ENCODE results near the gene PLA2G4E.

DNA sequence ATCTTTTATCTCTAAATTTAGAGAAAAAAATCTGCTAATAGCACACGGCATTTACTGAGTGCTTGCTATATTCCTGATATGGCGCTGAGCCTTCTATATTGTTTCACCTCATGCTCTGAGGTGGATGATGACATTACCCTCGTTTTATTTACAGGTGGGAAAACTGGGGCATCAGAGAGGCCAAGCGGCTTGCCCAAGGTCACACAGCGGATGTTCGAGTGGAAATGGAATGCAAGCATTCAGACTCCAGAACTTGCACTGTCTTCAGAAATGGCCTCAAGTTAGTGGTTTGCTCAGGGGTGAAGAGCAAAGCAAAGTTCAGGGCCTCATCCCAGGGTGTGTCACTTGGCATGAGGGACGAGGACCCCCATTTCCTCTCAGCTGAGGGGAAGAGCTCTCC lies 65.7 kb downstream of the PLA2G4E start:
- TF ChIP-seq, protein P1, sequence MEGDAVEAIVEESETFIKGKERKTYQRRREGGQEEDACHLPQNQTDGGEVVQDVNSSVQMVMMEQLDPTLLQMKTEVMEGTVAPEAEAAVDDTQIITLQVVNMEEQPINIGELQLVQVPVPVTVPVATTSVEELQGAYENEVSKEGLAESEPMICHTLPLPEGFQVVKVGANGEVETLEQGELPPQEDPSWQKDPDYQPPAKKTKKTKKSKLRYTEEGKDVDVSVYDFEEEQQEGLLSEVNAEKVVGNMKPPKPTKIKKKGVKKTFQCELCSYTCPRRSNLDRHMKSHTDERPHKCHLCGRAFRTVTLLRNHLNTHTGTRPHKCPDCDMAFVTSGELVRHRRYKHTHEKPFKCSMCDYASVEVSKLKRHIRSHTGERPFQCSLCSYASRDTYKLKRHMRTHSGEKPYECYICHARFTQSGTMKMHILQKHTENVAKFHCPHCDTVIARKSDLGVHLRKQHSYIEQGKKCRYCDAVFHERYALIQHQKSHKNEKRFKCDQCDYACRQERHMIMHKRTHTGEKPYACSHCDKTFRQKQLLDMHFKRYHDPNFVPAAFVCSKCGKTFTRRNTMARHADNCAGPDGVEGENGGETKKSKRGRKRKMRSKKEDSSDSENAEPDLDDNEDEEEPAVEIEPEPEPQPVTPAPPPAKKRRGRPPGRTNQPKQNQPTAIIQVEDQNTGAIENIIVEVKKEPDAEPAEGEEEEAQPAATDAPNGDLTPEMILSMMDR (IDR thresholded peaks at IDR 0.05) = no peak
- TF ChIP-seq POLR2A (IDR thresholded peaks at IDR 0.05) = no peak
- TF ChIP-seq EP300 (IDR thresholded peaks at IDR 0.05) = no peak
